ENCODE measurements around the gene WDR64.

- no peak for TF ChIP-seq POLR2A (IDR thresholded peaks at IDR 0.05)
- TF ChIP-seq, protein P1, sequence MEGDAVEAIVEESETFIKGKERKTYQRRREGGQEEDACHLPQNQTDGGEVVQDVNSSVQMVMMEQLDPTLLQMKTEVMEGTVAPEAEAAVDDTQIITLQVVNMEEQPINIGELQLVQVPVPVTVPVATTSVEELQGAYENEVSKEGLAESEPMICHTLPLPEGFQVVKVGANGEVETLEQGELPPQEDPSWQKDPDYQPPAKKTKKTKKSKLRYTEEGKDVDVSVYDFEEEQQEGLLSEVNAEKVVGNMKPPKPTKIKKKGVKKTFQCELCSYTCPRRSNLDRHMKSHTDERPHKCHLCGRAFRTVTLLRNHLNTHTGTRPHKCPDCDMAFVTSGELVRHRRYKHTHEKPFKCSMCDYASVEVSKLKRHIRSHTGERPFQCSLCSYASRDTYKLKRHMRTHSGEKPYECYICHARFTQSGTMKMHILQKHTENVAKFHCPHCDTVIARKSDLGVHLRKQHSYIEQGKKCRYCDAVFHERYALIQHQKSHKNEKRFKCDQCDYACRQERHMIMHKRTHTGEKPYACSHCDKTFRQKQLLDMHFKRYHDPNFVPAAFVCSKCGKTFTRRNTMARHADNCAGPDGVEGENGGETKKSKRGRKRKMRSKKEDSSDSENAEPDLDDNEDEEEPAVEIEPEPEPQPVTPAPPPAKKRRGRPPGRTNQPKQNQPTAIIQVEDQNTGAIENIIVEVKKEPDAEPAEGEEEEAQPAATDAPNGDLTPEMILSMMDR (IDR thresholded peaks at IDR 0.05), result no peak
- no peak for TF ChIP-seq POLR2AphosphoS5 (IDR thresholded peaks at IDR 0.05)
These were observed 98.0 kb downstream of the WDR64 start for GRCh38 chr1:241749945-241750695.
